ENCODE data around the gene MRPL53.

DNA sequence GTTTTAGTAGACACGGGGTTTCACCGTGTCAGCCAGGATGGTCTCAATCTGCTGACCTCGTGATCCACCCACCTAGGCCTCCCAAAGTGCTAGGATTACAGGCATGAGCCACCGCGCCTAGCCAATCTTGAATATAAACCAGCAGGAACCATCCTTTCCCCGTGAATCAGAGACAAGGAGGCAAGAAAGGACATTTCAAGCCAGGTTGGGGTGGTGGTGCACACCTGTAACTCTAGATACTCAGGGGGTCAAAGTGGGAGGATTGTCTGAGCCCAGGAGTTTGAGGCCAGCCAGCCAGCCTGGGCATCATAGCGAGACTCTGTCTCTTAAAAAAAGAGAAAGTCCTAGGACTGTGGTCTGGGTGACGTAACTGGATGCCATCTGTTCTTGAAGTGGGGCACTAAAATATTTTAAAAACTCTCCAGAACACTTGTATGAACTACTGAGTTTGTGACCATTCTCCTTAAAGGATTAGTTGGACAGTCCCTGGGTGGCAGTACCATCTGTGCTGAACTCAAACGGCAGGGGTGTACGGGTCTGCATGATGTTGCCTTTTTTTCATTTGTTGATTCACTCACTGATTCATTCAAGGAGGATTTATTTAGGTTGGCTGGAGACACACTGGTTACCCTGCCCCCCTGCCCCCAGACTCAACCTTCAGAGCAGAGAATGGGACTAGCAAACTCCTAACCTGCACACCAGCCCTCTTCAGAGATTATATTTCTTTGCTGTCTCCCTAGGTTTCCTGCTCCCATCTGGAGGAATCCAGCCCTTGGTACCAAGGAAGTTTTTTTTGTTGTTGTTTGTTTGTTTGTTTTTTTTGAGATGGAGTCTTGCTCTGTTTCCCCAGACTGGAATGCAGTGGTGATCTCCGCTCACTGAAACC is 38.9 kb upstream of the MRPL53 start:
- TF ChIP-seq, protein P1, sequence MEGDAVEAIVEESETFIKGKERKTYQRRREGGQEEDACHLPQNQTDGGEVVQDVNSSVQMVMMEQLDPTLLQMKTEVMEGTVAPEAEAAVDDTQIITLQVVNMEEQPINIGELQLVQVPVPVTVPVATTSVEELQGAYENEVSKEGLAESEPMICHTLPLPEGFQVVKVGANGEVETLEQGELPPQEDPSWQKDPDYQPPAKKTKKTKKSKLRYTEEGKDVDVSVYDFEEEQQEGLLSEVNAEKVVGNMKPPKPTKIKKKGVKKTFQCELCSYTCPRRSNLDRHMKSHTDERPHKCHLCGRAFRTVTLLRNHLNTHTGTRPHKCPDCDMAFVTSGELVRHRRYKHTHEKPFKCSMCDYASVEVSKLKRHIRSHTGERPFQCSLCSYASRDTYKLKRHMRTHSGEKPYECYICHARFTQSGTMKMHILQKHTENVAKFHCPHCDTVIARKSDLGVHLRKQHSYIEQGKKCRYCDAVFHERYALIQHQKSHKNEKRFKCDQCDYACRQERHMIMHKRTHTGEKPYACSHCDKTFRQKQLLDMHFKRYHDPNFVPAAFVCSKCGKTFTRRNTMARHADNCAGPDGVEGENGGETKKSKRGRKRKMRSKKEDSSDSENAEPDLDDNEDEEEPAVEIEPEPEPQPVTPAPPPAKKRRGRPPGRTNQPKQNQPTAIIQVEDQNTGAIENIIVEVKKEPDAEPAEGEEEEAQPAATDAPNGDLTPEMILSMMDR (conservative IDR thresholded peaks at IDR 0.05; ENCODE audit: low read depth in 2 of 2) = no peak
- TF ChIP-seq POLR2AphosphoS5 (IDR thresholded peaks at IDR 0.05; ENCODE audit: low read depth) (no peak), REST (IDR thresholded peaks at IDR 0.05; ENCODE audit: unreplicated experiment) (no peak), JUNB (IDR thresholded peaks at IDR 0.05; ENCODE audit: unreplicated experiment) (no peak)
